NT2/D1 (cell line): Measurements from ENCODE around the gene SS18L1.

Source experiments
- SUZ12 ChIP-seq: IDR thresholded peaks from 2 replicates; pipeline ENCODE4 v1.6.1; 2011; ENCODE audit not compliant: insufficient read length, insufficient read depth; ENCODE audit errors: extremely low read depth
- YY1 ChIP-seq: IDR thresholded peaks from 2 replicates; pipeline ENCODE4 v1.6.1; 2011; ENCODE audit not compliant: insufficient read length, insufficient read depth
- ZNF274 ChIP-seq: IDR thresholded peaks from 2 replicates; pipeline ENCODE4 v1.6.1; 2011; ENCODE audit warnings: mild to moderate bottlenecking, low read depth, low read length

GRCh38 chr20:62231292-62231691 lies 87.7 kb downstream of the SS18L1 start:
- TF ChIP-seq ZNF274 (no peak), YY1 (no peak), SUZ12 (no peak)
